ENCODE data around the gene HIRA.

DNA sequence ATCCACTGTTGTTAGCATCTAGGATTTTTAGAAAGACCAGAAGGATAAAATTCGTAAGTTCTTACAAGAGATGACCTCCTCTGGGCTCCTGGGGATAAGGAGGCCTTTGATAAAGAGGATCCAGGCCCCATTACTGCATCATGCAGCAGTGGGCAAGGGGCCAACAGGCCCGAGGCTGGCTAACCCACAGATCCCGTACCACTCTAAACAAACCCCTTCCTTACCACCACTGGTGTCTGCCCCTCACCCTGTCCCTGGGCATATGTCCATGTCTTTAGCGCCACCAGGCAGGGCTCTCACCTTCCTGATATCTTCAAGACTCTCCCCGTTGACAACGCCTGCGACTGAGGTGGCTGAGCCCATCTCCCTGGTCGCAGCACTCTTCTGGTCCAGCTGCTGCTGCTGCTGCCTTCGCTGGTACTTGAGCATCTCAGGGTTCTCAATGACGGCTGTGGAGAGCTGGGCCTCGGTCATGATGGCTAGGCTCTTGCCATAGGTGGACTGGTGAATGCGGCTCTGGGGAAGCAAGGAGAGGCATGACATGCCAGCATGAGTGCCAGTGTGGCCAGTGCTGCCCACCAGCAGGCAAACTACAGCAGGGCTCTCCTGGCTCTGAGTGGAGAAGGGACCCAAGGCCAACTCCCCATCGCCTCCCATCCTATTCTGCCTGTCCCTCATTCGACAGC is 46.2 kb downstream of the HIRA start:
- TF ChIP-seq EZH2phosphoT487 (IDR thresholded peaks at IDR 0.05; ENCODE audit: borderline replicate concordance, low read length) (no peak), CTCF (IDR thresholded peaks at IDR 0.05; ENCODE audit: low read depth, low read length, poor library complexity, severe bottlenecking) (no peak)

All from DOHH2 (cell line).